Epithelial cell of proximal tubule (primary cell): ENCODE data around the gene CDK5RAP1. TPM values are rescaled to one million over a fixed set of nuclear protein-coding genes. Genes with fewer than 3 reads are reported as not detected.
"Not testable (repeated sequence)": the region's sequence is repeated elsewhere in the genome, so short reads cannot be mapped to it uniquely, and the experiment has no call there.

ENCODE experiments used
- DNase-seq: peaks from one replicate; pipeline ENCODE4 v3.0.0-alpha.2; 2011; ENCODE audit warnings: low read depth
- H3K4me3 ChIP-seq: 2 replicates; pipeline ENCODE4 v1.5.1; 2011; ENCODE audit warnings: low read depth, mild to moderate bottlenecking, low read length
- CTCF ChIP-seq: conservative IDR thresholded peaks from 2 replicates; pipeline ENCODE4 v1.5.1; 2012; ENCODE audit warnings: low read depth, mild to moderate bottlenecking, low read length
- total RNA-seq: library from RNA; depleted of rRNA; stranded (reverse); fragments of >200 nt; gene quantifications from 2 replicates; pipeline ENCODE4 v1.2.3, GENCODE V29; 2015

The CDK5RAP1 gene
- total RNA-seq, 1 donor from 2014 or later, result 28.8 TPM

- H3K4me3 ChIP-seq, result peak overlapping the region; percentile 79
- no peak for DNase-seq
- no peak for TF ChIP-seq CTCF
These were observed 41.7 kb upstream of the CDK5RAP1 start for GRCh38 chr20:33443006-33443511.

- DNase-seq, result no peak
These were observed 41.1 kb upstream of the CDK5RAP1 start for GRCh38 chr20:33442136-33443005.

GRCh38 chr20:33441142-33441955 lies 40.0 kb upstream of the CDK5RAP1 start:
- no peak for TF ChIP-seq CTCF
- DNase-seq, result no peak
- H3K4me3 ChIP-seq, result no peak overlapping the region

More at GRCh38 chr20:33442136-33443005, 41.1 kb upstream of the CDK5RAP1 start:
- no peak for TF ChIP-seq CTCF
- H3K4me3 ChIP-seq, result peak overlapping the region; percentile 79

- H3K4me3 ChIP-seq, DNase-seq: not testable (repeated sequence)
These were observed 39.2 kb upstream of the CDK5RAP1 start for GRCh38 chr20:33440562-33440961.

- no peak for DNase-seq
- no peak for TF ChIP-seq CTCF
- no peak overlapping the region for H3K4me3 ChIP-seq
These were observed 37.2 kb upstream of the CDK5RAP1 start for GRCh38 chr20:33438481-33438880.

- no peak for DNase-seq
- no peak overlapping the region for H3K4me3 ChIP-seq
These were observed 36.0 kb upstream of the CDK5RAP1 start for GRCh38 chr20:33437141-33437911.

More at GRCh38 chr20:33437141-33437911, 36.0 kb upstream of the CDK5RAP1 start:
- no peak for TF ChIP-seq CTCF
